Heart left ventricle (tissue), 16 donors: ENCODE measurements around the gene PARD6G. TPM values are rescaled to one million over a fixed set of nuclear protein-coding genes. Genes with fewer than 3 reads are reported as not detected.

ENCODE experiments used
- ATAC-seq, 4 donors: fragments of 200-7000 bp; cut with Tn5 transposase; one replicate each; pipeline ENCODE4 v1.9.1; 2020 to 2022; ENCODE audit warnings: moderate library complexity in 4 of 4, mild to moderate bottlenecking in 3 of 4, moderate number of reproducible peaks in 1 of 4
- DNase-seq, 5 donors: peaks; one replicate each; pipeline ENCODE4 v3.0.0-alpha.2; 2020
- H3K27ac ChIP-seq, 12 donors: fragments of 200-600 bp; sonication (generic) in 4 of 12; one replicate each; pipeline versions ENCODE4 v1.5.0 to v1.8.0; 2016 to 2022; ENCODE audit warnings: mild to moderate bottlenecking in 2 of 12
- H3K27me3 ChIP-seq, 9 donors: fragments of 200-600 bp; sonication (generic) in 2 of 9; one replicate each; pipeline versions ENCODE4 v1.5.1 to v1.8.0; 2016 to 2022; ENCODE audit warnings: mild to moderate bottlenecking in 3 of 9
- H3K36me3 ChIP-seq, 9 donors: fragments of 200-600 bp; sonication (generic) in 2 of 9; one replicate each; pipeline versions ENCODE4 v1.5.0 to v1.8.0; 2018 to 2022; ENCODE audit warnings: mild to moderate bottlenecking in 2 of 9
- H3K4me1 ChIP-seq, 12 donors: fragments of 200-600 bp; sonication (generic) in 4 of 12; one replicate each; pipeline versions ENCODE4 v1.5.0 to v1.8.0; 2016 to 2022; ENCODE audit warnings: mild to moderate bottlenecking in 3 of 12
- H3K4me3 ChIP-seq, 12 donors: fragments of 200-600 bp; sonication (generic) in 4 of 12; one replicate each; pipeline versions ENCODE4 v1.5.0 to v1.8.0; 2017 to 2022; ENCODE audit warnings: mild to moderate bottlenecking in 9 of 12, moderate library complexity in 4 of 12
- H3K9me3 ChIP-seq, 12 donors: fragments of 200-600 bp; sonication (generic) in 4 of 12; one replicate each; pipeline versions ENCODE4 v1.5.0 to v1.8.0; 2016 to 2022; ENCODE audit warnings: mild to moderate bottlenecking in 1 of 12
- POLR2A ChIP-seq, 2 donors: fragments of 450-650 bp; IDR thresholded peaks; one replicate each; pipeline ENCODE4 v1.6.1; 2017; ENCODE audit warnings: antibody characterized with exemption in 2 of 2, mild to moderate bottlenecking in 2 of 2, moderate library complexity in 2 of 2
- WGBS, 4 donors: extraction: QIAGEN DNeasy Blood & Tissue Kit in 2 of 4; methylation state at CpG; one replicate each; pipeline versions ENCODE4 v1.1.5 to v1.1.7; 2013 to 2018; 5-methylcytosine and 5-hydroxymethylcytosine counted together
- intact Hi-C, 10 donors: fragments of 100-400 bp; cut with DNase I; formaldehyde crosslinking; loops; one replicate each; pipeline versions ENCODE4 v1.11.1 to v1.14.2; 2022
- polyA plus RNA-seq, 2 donors: library from polyadenylated mRNA; stranded (reverse); fragments of 200-250 nt; gene quantifications; one replicate each; pipeline ENCODE4 v1.2.3, GENCODE V29; 2013
- total RNA-seq, 9 donors: library from RNA; depleted of rRNA in 2 of 9; stranded (reverse); fragments of >200 nt in 2 of 9; fragmentation: NEBNext Ultra II Directional in 3 of 9; extraction: Animal tissue kit (Norgen Biotek cat#: 25700) in 3 of 9; gene quantifications; one replicate each; pipeline versions ENCODE4 v1.1.0 to v1.2.4, GENCODE V29; 2016 to 2023
- TF ChIP-seq, protein P1 (sequence below), 12 donors: fragments of 200-600 bp; sonication (generic) in 4 of 12; IDR thresholded peaks; one replicate each; pipeline versions ENCODE4 v1.5.0 to v1.8.0; 2018 to 2022; ENCODE audit warnings: antibody characterized with exemption in 12 of 12, mild to moderate bottlenecking in 5 of 12
- donor health status: ischemic (EF 13 %, LVEDD 7.1; RV severe dilation, severe dysfunction).
- donor health status: healthy with polysubstance abuse.
- donor health status: DM: no; HTN: yes; CAD: no.
- donor health status: DM: no; HTN: no; CAD: no.
- donor health status: ischemic (EF 25% LVEDD 6.9; RV normal size, moderate dysfunction).
- donor health status: ischemic (EF 25% LVEDD 5.7; RV mildly dilated, moderate dysfunction).
- donor health status: healthy.
- donor health status: DM: yes; HTN: yes; CAD: no.
- donor health status: ischemic (EF 35%, LVEDD 5.7; RV mildly dilated, moderate dysfunction).
- donor health status: nonischemic (EF 11% LVEDD 7.7; RV severe dilation, severe dysfunction).
- donor health status: DM: yes; HTN: yes; CAD: no.
- donor health status: PGD.
- donor health status: ischemic (EF 29% LVEDD 5.4; RV normal size, mild dysfunction).
- donor health status: nonischemic (EF 23%, LVEDD 6.1; RV moderate dilation, normal function).

The PARD6G gene
- total and polyA plus RNA-seq, 11 donors: 0.69 to 4.2 (median 2.2) TPM

DNA sequence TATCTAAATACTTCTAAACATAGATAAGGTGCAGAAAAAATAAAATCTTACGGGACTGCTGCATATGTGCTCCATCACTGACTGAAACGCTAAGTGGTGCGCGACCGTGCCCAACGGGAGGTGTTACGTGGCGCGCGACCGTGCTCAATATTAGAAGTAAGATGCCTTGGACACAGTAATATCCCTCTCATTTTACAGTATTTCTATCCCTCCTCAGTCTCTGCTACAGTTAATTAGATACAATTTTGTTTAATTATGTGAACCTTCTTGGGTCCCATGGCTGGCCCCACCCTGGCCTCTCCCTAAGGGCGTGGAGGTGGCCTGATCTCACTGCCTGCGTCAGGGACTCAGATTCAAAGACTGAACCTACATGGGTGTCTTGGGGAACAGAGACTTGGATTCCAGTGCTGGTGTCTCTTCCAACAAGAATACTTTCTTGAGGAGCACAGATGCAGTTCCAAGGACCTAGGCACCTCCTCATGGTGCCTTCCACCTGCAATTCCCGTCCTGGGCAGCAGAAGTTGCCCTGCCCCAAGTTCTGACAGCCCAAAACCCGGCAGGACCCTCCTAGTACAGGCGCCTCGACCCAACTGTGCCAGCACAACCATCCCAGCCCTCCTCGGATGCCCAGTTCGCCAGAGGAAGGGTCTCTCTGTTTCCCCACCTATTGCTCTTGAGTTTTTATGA lies 59.2 kb downstream of the PARD6G start:
- TF ChIP-seq, protein P1, sequence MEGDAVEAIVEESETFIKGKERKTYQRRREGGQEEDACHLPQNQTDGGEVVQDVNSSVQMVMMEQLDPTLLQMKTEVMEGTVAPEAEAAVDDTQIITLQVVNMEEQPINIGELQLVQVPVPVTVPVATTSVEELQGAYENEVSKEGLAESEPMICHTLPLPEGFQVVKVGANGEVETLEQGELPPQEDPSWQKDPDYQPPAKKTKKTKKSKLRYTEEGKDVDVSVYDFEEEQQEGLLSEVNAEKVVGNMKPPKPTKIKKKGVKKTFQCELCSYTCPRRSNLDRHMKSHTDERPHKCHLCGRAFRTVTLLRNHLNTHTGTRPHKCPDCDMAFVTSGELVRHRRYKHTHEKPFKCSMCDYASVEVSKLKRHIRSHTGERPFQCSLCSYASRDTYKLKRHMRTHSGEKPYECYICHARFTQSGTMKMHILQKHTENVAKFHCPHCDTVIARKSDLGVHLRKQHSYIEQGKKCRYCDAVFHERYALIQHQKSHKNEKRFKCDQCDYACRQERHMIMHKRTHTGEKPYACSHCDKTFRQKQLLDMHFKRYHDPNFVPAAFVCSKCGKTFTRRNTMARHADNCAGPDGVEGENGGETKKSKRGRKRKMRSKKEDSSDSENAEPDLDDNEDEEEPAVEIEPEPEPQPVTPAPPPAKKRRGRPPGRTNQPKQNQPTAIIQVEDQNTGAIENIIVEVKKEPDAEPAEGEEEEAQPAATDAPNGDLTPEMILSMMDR (IDR thresholded peaks at IDR 0.05): no peak
- DNase-seq (no peak), ATAC-seq (no peak)
- intact Hi-C loops: no loop called here
- Histone ChIP-seq H3K4me1 (peaks cover 0 to 2% (median 0%) of the 10 kb centered on the region in 12 donors), H3K27me3 (no peaks in the 10 kb centered on the region), H3K27ac (no peak overlapping the region), H3K36me3 (no peaks in the 10 kb centered on the region), H3K9me3 (no peaks in the 10 kb centered on the region), H3K4me3 (no peak overlapping the region)
- 94 to 96% (median 95%) methylated on average over 18 to 19 of the region's 19 CpGs for WGBS, 4 donors

DNA sequence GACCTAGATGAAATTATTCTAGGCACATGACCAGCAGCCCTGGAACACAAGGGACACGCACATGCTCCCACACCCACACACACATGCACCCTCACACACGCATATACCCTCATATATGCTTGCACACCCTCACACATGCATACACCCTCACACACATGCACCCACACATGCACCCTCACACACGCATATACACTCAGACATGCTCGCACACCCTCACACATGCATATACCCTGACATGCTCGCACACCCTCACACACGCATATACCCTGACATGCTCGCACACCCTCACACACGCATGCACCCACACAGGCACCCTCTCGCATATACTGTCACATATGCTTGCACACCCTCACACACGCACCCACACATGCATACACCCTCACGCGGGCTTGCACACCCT lies 61.8 kb downstream of the PARD6G start:
- Histone ChIP-seq H3K9me3 (no peaks in the 10 kb centered on the region), H3K4me3 (no peak overlapping the region), H3K27ac (no peak overlapping the region), H3K4me1 (peaks cover 0 to 2% (median 0%) of the 10 kb centered on the region in 12 donors), H3K27me3 (no peaks in the 10 kb centered on the region), H3K36me3 (no peaks in the 10 kb centered on the region)
- TF ChIP-seq POLR2A (IDR thresholded peaks at IDR 0.05): no peak
- TF ChIP-seq, protein P1 (IDR thresholded peaks at IDR 0.05): no peak
- ATAC-seq: no peak
- no peak for DNase-seq
- WGBS, 4 donors: 96 to 97% (median 96%) methylated on average over 12 of the region's 12 CpGs
- intact Hi-C loops: no loop called here

DNA sequence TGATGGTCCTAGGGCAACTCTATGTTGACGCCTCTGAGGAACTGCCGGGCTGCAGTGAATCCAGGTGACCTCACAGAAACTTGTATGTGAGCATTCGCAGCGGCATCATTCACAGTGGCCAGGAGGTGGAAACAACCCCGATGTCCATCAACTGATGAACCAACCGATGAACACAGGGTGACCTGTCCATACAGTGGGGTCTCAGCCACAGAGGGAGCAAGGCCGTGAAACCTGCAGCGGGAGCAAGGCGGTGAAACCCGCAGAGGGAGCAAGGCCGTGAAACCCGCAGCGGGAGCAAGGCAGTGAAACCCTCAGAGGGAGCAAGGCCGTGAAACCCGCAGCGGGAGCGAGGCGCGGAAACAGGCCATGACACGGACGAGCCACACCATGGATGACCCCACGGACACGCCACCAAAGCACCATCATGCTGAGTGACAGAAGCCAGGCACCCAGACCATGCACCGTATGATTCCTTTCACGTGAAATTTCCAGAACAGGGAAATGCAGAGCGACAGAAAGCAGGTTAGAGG lies 63.0 kb downstream of the PARD6G start:
- intact Hi-C loops: no loop called here
- no peaks in the 10 kb centered on the region for H3K36me3 ChIP-seq
- peak in 1 of 5 donors; percentile 13 for DNase-seq
- whole genome bisulfite sequencing, 4 donors: 94 to 97% (median 95%) methylated on average over 25 to 26 of the region's 26 CpGs
- no peaks in the 10 kb centered on the region for H3K4me1 ChIP-seq
- no peak overlapping the region for H3K27ac ChIP-seq
- TF ChIP-seq POLR2A (IDR thresholded peaks at IDR 0.05): no peak
- TF ChIP-seq, protein P1 (IDR thresholded peaks at IDR 0.05): no peak
- no peak overlapping the region for H3K4me3 ChIP-seq
- no peak for ATAC-seq
- no peaks in the 10 kb centered on the region for H3K27me3 ChIP-seq
- no peaks in the 10 kb centered on the region for H3K9me3 ChIP-seq

DNA sequence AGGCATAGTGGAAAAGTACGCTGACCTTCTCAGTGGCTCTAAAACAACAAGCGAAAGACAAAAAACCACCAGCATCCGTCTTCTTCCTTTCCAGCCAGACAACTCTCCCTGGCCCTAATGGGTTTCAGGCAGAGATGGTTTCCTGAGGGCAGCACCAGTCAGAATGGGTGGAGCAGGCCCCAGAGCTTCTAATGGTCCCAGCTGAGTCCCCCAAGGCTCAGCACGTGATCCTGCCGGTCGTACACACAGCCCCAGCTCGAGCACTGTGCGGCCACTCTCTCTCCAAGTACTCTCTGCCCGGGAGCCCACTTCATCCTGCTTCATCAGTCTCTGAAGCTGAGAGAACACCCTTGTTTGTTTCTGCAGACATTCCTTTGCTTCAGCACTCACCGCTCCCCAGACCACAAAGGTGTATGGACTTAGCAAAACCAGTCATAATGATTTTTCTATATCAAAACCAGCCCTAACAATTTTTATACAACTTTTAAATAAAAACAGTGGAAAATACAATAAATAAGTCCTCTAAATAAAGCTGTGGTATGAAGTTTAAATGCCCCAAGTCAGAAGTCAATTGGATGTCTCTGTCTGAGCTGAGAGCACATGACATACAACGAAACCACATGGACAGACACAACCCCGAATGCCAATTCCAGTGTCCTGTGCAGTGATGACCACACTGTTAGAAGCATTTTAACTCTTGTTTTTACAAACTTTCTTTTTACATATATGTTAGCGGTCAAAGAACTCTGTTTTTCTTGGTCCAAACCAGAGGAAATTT lies 63.9 kb downstream of the PARD6G start:
- DNase-seq (peak in 1 of 5 donors; percentile 22), ATAC-seq (no peak)
- no peaks in the 10 kb centered on the region for H3K36me3 ChIP-seq
- no peaks in the 10 kb centered on the region for H3K9me3 ChIP-seq
- no peak overlapping the region for H3K27ac ChIP-seq
- intact Hi-C loops: no loop called here
- WGBS, 4 donors: 72 to 78% (median 76%) methylated on average over 13 of the region's 13 CpGs
- no peaks in the 10 kb centered on the region for H3K27me3 ChIP-seq
- no peak overlapping the region for H3K4me3 ChIP-seq
- TF ChIP-seq, protein P1 (IDR thresholded peaks at IDR 0.05): no peak
- H3K4me1 ChIP-seq: no peaks in the 10 kb centered on the region
